Suppressor macrophage (primary cell): ENCODE data around the gene GPR26.

Source experiments
- DNase-seq, 4 experiments: peaks; one replicate each; pipeline ENCODE4 v3.0.0-alpha.2; 2020 to 2022

The GPR26 gene

DNA sequence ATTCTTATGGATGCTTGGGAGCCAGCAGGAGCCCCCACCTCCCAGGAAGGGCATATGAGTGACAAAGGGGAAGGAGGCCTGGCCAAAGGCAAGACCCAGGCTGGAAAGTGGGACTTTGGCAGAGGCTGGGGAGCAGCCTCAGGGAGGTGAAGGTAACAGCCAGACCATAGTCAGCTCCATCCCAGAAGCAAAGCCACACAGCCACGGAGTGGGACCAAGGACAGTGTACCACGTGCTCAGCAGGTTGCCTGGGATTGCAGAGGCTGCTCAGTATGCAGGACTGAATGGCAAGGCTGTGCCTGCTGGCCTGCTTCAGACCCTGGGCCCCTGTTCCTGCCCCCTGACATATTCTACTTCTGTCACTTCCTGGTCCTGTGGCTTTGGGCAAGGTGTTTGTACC, 17.6 kb upstream of the GPR26 start:
- no peak for DNase-seq

DNA sequence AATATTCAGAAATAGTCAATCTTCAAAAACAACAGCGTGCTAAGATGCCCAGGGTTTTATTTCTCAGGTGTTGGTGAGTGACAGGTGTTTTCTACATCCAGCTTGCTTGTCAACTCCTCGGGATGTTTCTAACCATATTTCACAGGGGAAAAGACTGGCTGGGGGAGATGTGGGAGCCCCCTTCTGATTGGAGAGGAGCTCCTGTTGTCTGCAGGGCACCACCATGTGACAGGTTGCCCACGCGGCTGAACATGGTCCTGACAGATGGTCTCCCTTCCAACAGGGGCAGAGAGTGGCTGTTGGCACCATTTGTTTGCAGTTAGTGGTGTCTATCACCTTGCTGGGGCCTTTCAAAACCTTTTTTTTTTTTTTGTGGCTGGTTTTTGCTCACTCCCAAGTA, 16.5 kb upstream of the GPR26 start:
- no peak for DNase-seq

DNA sequence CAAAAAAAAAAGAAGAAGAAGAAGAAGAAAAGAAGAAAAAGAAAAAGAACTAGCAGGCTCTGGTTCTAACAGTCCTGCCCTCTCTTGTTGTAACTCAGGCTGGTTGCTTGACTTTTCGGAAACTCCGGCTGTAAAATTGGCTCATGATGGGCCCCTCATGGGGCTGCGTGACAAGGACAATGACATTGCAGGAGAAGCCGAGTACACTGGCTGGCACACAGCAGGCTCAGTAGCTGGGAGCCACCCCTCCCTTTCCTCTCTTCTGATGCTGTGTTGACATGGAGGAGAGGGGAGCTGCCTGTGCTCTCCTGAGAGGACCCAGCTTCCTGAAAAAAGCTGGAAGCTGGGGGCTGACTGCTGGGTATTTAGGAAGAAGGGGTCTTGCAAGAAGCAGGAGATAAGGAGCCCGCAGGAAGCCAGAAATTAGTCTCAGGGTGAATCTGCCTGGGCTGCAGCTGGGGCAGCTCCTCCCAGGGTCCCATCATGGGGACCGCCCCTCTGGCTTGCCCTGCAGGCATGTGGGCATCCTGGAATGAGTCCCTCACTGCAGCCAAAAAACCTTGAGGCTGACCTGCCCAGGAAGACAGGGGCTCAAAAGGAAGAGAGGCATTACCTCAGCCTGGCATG, 14.6 kb upstream of the GPR26 start:
- DNase-seq = no peak

DNA sequence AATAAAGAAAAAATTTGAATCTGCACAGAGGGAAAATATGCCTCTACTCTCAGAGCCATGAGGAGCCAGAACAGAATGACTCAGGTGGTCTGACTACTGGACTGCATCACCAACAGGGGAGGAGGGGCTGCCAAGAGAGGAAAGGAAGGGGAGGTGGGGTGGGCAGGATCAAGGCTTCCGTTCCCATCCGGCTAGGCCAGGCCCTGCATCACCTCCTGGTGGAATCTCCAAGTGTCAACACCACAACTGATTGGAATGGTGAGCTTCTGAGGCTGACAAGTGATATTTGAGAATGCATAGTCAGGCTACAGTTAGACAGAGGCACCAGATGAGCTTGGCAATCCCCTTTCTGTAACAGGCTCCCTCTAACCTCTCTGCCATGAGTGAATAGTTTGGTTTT, 10.4 kb upstream of the GPR26 start:
- DNase-seq = no peak

DNA sequence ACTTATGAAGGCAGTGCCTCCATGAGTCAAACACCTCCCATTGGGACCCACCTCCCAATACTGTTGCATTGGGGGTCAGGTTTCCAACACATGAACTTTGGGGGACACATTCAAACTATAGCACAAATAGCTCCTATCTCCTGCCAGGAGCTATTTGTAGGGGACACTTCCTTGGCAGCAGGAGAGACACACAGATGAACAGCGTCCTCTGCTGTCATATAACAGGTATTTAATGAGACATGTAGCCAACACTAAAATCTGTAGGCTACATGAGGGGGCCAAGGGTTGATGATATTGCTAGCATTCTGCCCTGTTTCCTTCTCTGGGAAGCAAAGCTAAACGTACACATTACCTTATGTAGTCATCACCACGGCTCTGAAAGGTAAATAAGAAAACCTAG, 2.6 kb upstream of the GPR26 start:
- no peak for DNase-seq

DNA sequence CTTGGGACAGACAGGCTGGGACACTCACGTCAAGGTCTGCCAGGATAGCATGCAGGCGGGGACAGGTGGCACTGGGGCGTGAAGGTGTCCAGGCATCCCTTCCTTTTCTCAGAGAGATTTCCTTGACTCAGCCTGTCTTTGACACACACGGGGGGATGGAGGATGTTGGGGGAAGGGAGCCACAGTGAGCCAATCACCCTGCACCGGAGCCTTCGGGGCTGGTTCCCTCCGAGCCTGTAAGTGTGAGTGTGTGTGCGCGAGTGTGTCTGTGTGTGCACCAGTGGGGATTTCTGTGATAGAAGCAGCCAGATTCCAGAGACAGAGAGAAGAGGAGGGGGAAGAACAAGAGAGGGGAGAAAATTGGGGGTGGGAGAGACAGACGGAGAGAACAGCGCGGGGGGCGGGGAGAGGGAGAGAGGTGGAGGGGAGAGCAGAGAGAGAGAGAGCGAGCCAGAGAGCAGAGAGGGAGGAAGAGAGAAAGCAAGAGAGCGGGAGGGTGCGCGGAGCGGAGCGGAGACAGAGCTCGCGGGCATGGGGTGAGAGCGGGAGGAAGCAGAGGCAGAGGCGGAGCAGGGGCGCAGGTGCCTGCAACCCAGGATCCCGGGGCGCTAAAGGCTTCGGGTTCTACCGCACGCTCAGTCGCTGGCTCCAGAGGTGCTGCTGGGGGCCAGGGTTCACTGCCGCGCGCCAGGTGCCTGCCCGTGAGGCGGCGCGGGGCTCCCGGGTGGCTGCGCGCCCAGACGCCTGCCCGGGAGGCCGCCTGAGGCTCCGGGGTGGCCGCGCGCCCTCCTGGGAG, 466 bp upstream of the GPR26 start:
- no peak for DNase-seq

DNA sequence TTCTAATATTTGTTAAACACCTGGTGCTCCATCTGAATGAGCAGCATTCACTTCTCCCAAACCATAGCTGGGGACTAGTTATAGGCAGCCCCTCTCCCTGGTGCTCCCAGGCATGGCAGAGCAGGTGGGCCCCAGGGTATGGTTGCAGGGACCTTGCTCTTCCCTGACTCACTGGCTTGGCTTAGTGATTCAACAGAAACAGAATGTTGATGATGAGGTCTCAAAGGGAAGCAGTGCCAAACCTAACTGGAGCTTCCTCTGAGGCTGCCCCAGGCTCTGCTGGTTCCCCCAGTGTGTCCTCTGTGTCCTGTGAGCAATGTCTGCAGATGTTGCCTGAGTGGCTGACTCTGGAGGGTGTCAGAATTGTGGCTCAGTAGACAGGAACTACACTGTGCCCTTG, 3.7 kb downstream of the GPR26 start:
- DNase-seq = no peak

DNA sequence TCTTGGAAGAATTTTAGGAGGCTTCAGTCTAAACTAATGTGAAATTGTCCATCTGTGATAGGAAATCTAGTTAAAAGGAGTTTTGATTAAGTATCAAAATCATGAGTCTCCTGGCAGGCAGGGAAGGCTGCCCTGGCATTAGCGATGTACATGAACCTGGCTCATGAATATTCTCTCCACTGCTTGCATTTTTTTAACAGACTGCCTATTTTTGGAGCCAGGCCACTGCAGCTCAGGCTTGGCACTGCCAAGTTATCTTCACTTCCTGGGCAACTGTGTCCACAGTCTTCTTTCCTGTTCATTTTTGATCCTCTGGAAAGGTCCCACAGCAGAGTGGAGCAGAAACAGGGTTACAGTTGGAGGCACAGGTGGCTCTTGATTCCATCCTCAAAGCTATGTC, 7.0 kb downstream of the GPR26 start:
- DNase-seq = no peak

DNA sequence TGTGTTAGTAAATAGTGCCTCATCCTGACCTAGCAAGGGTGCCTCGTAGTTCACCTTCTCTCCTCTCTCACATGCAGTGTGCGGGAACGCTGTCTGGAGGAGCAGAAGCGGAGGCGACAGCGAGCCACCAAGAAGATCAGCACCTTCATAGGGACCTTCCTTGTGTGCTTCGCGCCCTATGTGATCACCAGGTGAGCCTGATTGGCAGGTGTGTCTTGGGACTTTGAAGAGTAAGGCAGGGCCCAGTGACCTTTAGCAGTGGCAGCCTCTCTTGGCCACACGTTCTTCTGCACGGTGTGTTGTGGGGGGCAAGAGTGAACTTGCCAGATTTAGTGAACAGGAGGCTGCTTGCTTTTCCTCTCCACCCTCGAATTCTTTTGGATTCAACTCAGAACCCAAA, 8.6 kb downstream of the GPR26 start:
- no peak for DNase-seq

DNA sequence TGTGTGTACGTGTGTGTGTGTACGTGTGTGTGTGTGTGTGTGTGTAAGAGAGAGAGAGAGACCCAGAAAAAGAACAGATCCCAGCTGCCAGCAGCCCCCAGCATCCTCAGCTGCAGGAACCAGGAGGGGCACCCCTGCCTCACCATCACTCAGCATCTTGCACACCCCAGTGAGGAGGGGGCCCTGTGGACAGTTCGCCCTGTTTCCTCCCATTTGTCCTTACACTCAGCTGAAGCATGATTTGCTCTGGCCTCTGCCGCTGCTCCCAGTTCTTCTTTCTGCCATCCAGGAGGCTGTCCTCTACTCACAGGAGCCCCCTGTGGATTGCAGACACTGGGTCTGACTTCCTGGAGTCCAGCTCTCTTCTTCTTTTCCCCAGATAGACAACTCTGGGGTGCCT, 9.7 kb downstream of the GPR26 start:
- DNase-seq = no peak

DNA sequence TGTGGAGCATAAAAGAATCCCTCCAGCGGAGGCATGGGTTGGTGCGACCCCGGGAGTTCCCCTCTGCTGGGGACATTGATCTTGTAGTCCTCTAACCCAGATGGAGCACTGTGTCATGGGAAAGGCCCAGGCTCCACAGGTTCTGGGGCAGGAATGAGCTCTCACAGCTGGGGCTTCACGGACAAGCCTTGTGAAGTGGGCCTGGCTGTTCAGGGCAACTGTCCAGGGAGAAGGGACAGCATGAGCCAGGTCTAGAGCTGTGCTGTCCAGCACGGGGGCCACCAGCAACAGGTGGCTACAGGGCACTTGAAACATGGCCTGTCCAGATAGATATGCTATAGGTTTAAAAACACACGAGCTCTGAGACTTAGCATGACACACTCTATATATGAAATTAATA, 11.4 kb downstream of the GPR26 start:
- DNase-seq = no peak

DNA sequence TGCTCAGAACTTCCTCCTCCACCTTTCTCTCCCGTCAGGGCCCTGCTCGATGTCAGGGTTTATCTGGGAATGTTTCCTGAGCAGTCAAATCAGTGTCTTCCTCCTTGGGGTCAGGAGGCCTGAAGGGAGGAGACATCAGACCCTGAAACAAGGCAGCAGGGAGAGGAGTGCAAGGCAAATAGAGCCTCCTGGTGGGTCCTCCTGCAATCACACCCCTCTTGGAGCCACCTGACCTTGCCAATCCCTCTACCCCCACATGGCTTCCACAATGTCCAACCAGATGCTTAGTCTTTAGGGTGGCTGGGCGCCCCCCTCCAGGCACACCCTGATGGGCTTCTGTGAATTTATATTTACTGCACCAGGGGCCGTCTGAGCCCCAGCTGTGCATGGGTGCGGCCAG, 12.2 kb downstream of the GPR26 start:
- no peak for DNase-seq

DNA sequence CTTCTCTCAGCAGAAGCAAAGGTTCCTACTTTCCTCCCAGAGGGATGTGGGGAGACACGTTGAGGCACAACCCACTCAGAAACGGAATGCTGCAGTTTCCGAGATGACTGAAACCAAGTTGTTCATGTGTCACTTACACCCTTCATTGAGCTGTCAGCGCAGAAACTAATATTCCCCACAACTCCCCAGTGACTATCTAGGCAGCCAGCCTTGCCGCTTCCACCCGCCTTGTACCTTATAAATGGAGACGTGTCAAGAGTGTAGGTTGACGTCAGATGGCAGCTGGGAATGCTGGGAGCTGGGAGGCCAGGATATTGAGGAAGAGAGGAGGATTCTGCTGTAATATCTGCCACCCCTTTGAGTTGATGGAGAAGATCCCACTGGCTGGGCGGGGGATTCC, 15.1 kb downstream of the GPR26 start:
- no peak for DNase-seq

DNA sequence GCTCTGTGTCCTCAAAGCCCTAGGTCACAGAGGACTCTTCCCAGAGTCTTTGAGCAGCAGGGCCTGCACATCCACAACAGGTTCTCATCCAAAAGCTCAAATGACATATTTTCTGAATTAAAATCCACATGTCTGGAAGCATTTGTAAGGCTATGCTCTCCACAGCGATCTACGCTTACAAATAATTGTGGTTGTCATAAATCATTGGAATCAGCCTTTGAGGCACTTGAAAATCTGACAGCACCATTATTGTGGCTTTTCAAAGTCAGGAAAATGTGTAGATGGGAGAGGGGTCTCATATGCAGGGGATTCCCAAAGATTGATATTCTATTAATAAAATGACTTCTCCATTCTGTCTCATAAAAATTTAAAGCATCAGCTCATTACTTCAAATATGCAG, 16.3 kb downstream of the GPR26 start:
- no peak for DNase-seq

DNA sequence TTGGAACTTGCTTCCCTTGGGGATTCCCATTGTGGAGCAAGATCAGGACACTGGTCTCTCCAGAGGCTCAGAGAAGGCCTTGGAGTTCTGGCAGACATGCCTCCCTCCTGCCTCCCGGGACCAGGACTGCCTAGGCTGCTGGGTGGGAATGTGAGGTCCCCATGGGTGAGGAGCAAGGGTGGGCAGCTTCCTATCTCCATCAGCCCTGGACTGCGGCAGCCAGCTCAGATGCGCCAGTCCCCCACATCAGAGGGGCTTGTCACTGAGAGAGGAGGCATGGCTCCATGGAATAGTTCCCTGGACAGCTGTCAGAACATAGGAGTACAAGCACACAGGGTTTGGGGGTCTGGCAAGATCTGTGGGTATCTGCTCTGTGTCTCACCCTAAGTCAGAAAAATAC, 17.3 kb downstream of the GPR26 start:
- DNase-seq = no peak

DNA sequence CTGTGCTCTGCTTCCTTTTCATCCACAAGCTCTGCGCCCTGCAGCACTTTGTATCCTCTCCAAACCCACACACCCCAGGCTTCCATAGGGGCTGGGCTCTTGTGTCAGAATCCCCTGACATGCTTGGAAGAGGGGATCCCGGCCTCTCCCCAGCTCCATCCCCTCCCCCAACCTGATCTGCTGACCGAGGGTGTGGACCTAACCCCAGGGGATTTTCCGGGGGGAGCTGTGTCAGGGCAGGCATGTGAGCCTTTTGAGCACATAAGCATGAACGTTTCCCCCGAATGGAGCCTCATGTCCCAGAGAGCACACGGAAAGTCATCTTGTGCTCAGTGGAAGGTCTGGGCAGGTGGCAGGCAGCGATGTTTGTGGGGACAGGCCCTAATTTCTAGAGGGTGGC, 17.7 kb downstream of the GPR26 start:
- no peak for DNase-seq

DNA sequence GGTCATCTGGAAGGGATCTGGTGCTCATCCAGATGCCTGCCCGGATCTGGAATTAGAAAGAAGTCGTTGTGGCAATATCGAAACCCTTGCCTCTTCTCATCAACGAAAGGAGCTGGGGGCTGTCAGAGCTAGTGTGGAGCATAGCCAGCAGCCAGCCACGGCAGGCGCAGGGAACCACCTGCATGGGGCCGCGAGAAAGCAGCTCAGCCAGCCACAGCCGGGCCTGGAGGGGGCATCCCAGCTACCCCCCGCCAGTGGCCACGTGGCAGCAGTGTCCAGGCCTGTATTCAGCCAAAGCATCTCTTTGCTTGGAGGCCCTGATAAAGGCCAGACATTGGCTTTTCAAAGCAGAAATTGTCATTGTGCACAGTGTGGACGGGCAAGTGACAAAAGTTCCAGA, 19.1 kb downstream of the GPR26 start:
- no peak for DNase-seq

DNA sequence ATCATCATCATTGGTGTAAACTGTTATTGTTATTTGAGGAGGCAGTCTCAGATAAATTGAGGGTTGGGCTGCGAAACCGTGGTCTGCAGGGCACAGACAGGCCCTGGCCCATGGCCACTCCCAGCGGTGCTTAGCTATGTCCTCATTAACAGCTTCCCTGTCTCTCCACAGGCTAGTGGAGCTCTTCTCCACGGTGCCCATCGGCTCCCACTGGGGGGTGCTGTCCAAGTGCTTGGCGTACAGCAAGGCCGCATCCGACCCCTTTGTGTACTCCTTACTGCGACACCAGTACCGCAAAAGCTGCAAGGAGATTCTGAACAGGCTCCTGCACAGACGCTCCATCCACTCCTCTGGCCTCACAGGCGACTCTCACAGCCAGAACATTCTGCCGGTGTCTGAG, 21.6 kb downstream of the GPR26 start:
- DNase-seq = no peak

DNA sequence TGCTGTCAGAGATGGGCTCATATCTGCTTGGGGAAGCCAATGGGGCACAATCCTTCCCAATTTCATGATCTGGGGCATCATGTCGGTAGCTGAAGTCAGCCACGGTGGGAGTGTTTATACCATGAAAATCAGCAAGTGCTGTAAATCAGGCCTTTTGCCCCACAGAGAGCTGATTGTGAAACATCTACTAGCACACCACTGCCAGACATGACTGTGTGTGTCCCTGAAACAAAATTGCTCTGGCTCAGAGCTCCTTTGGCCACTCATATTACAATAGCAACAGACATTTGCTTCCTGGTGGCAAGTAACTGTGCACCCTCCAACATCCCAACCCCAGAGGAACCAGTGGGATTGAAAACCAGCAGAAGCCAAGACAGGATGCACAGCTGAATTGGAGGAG, 23.7 kb downstream of the GPR26 start:
- no peak for DNase-seq

DNA sequence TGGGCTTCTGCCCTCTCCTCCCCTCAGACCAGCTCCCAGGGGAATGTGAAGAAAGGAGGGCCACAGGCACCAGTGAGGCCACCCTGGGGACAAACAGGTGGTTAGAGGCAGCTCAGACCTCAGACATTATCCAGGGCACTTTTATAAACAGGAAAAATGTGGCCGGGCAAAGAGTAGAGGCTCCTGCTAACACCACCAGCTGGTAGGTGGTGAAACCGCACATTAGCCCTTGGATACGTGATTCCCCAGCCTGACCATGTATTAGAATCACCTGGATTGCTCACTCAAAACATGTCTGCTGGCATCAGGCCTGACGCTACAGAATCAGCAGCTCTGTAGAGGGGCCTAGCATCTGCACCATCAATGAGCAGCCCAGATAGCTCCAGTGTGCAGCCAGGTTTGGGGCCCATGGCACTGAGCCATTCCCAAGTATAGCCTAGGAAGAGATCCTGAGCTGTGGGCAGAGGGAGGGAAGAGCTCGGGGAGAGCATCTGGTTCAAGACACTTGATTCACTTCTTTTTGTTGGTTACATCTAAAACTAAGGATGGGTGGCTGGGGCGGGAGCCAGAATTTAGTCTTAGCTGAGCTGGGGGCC, 37.1 kb downstream of the GPR26 start:
- no peak for DNase-seq

DNA sequence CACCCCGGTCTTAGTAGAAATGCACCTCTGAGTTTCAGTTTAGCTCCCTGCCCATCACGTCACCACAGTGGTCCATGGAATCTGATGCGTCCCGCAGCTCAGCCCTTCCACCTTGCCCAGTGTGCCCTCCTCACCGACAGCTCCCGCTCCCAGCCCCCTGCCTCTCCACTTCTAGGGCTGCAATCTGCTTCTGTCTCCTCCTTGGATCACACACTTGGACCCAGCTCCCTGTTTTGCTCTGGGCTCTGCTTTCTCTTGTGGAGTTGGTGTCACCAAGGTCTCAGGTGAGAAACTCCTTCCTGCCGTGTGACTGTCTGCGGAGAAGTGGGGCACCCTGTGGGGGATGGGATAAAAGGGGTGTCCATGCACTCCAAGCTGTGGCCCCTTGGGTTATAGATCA, 37.9 kb downstream of the GPR26 start:
- DNase-seq = no peak

DNA sequence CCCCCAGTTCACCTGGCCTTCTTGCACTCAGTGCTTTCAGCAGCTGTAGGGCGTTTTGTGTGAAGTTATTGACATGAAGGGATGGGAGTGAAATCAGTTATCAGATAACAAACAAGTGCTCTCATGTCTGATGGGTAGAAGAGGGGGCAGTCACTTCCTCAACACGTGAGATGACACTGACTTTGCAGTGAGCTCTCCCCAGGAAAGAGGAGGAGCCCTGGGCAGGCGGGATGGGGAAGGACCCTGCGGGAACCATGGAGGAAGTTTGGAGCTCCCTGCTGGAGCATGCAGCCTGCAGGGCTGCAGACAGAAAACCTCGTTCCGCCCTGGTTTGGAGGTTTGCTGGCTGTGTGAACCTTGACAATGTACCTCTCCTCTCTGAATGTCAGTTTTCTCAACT, 38.7 kb downstream of the GPR26 start:
- peak in 2 of 4 experiments; percentile 1 to 4 for DNase-seq

DNA sequence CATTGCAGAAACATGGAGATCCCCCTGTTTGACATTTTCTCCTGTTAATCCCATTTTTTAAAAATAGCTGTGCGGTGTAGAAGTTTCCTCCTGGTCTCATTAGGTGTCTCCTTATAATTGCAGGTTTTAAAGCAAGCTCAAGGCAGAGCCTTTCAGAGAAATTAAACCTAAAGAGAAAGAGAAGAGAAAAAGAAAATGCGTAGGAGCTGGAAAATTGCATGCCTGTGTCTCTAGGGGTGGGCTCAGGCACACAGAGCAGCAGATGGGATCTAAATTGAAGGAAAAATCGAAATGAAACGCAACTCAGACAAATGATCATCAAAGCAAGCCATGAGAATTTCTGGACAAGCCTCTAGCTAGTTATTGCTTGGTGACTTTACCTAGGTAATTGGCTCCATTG, 40.1 kb downstream of the GPR26 start:
- no peak for DNase-seq

DNA sequence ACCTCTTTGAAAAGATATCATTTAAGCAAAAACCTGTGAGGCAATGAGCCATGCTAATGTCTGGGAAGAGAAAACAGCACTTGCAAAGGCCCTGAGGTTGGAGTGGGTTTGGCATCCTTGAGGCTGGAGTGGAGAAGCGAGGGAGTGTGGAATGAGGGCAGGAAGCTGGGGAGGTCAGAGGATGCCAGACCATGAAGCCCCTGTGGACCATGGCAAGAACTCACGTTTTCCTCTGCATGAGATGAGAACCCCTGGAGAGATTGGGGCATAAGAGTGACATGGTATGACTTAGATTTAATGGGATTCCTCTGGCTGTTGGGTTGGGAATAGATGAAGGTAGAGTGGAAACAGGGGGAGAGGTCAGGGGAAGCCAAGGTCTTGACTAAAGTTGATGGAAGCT, 49.4 kb downstream of the GPR26 start:
- no peak for DNase-seq
